Fibroblast of pulmonary artery (primary cell): ENCODE results near the gene CC2D2B.

Experiments
- DNase-seq: peaks from one replicate; pipeline ENCODE4 v3.0.0-alpha.2; 2010; ENCODE audit warnings: low read depth
- H3K4me3 ChIP-seq: replicated peaks from 2 replicates; pipeline ENCODE4 v1.5.1; 2011; ENCODE audit warnings: low read depth, mild to moderate bottlenecking, control low read depth, low read length, moderate library complexity
- CTCF ChIP-seq: IDR thresholded peaks from 2 replicates; pipeline ENCODE4 v1.5.1; 2011; ENCODE audit warnings: mild to moderate bottlenecking, control low read depth, low read length, inconsistent platforms; ENCODE audit errors: missing control alignments

CC2D2B gene

GRCh38 chr10:95998255-95998784 lies 90.5 kb downstream of the CC2D2B start:
- no peak for TF ChIP-seq CTCF
- no peak overlapping the region for H3K4me3 ChIP-seq
- DNase-seq: peak; percentile 3

GRCh38 chr10:96013956-96014355 lies 106.2 kb downstream of the CC2D2B start:
- DNase-seq: no peak
- TF ChIP-seq CTCF: no peak
- no peak overlapping the region for H3K4me3 ChIP-seq

GRCh38 chr10:96014473-96015102 lies 106.8 kb downstream of the CC2D2B start:
- no peak for DNase-seq
- H3K4me3 ChIP-seq: no peak overlapping the region
- no peak for TF ChIP-seq CTCF

GRCh38 chr10:96017191-96017687 lies 109.5 kb downstream of the CC2D2B start:
- peak; percentile 73 for DNase-seq

GRCh38 chr10:96021332-96021731 lies 113.6 kb downstream of the CC2D2B start:
- no peak for TF ChIP-seq CTCF
- H3K4me3 ChIP-seq: no peak overlapping the region
- no peak for DNase-seq

More at GRCh38 chr10:96017191-96017687, 109.5 kb downstream of the CC2D2B start:
- no peak overlapping the region for H3K4me3 ChIP-seq
- peak; percentile 84 for TF ChIP-seq CTCF

- TF ChIP-seq CTCF: no peak
- DNase-seq: no peak
- no peak overlapping the region for H3K4me3 ChIP-seq
These were observed 115.0 kb downstream of the CC2D2B start for GRCh38 chr10:96022739-96023138.

- H3K4me3 ChIP-seq: no peak overlapping the region
- no peak for TF ChIP-seq CTCF
- no peak for DNase-seq
These were observed 115.4 kb downstream of the CC2D2B start for GRCh38 chr10:96023168-96023567.
